Measurements from ENCODE around the gene DOCK4.

The DOCK4 gene

DNA sequence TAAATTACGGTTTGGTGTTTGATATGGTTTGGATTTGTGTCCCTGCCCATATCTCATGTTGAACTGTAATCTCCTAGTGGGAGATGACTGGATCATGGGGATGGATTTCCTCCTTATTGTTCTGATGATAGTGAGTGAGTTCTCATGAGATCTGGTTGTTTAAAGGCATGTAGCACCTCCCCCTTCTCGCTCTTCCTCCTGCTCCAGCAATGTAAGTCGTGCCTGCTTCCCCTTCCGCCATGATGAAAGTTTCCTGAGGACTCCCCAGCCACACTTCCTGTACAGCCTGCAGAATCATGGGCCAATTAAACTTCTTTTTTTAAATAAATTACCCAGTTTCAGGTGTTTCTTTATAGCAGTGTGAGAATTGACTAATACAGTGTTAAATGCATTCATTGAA lies 116.6 kb downstream of the DOCK4 start:
- DNase-seq (ENCODE audit: low read depth) = no peak
- H3K4me3 ChIP-seq (ENCODE audit: low read depth, low read length) = no peak overlapping the region

- H3K4me3 ChIP-seq (ENCODE audit: low read depth, low read length) = no peak overlapping the region
- no peak for DNase-seq (ENCODE audit: low read depth)
Measured at GRCh38 chr7:112088484-112089016, 117.6 kb downstream of the DOCK4 start.

DNA sequence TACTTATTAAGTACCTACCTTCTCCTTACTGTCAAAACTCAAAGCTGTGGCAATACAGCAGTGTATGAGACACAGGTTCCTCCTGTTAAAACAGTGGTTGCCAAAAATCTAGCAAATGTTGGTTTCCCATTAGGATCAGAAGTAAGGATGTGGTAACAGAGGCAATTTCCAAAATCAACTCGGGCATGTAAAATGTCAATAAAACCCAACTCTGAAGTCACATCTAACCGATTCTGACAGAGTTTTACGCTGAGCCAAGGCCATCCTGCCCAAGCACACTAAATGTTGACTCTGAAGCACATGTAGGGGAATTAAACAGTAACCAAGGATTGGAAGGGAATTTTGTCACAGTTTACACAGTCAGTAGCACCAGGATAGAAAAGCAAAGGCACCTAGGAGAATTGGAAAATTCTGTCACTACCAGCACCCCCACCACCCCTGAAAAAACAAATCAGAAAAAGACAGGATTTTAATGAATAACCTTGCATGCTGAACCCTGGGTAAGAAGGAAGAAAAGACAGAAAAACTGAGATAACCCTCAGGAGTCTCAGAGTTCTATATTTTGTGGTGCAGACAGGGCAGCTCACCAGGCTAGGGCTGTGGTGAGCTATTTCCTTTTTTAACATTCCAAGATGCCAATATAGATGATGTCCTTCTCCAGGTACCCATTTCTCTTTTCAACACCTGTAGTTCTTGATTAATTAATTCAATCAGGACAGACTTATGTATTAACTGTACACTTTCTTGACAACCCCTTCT lies 119.5 kb downstream of the DOCK4 start:
- DNase-seq (ENCODE audit: low read depth) = no peak
- H3K4me3 ChIP-seq (ENCODE audit: low read depth, low read length) = no peak overlapping the region

DNA sequence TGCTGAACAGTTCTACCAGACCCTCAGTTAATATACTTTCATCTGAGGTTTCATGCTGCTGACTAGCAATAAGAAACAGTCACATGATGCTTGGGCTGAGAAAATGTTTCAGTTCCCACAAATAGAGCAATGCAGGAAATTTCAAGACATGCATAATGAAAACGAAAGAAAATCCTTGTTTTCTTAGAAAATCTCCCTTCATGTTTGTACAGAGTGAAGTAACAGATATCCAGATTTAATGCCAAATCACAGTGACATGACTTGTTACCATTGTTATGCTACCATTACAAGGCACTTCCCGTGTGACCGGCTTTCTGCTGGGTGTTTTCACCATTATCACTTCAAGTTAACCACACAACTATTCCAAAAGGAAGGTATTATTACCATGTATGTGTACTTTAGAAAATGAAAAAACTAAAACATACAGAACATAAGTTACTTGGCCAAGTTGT lies 121.7 kb downstream of the DOCK4 start:
- no peak overlapping the region for H3K4me3 ChIP-seq (ENCODE audit: low read depth, low read length)
- peak; percentile 28 for DNase-seq (ENCODE audit: low read depth)

DNA sequence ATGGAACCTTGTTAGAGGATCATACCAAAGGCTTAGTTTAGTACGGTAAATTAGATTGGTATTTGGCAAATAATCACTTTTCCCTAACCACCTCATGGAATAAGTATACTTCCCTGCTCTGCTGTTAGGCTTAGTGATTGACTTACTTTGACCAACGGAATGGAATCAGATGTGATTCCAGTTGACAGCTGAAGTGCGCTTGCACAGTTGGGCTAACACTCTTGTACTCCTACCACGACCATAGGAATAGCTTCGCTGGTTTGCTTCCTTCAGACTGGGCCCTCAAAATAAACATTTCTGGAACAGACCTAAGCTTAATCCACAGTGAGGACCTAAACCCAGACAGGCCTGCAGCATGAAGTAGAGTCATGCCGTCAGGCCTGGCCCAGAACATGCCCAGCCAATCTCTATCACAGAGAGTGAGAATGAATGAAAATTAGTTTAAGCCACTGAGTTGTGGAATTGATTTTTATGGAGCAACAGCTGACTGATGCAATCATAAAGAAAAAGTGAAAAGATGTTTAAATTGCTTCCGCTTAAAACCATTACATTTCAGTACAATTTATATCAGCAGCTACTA lies 122.3 kb downstream of the DOCK4 start:
- H3K4me3 ChIP-seq (ENCODE audit: low read depth, low read length) = no peak overlapping the region
- DNase-seq (ENCODE audit: low read depth) = no peak

DNA sequence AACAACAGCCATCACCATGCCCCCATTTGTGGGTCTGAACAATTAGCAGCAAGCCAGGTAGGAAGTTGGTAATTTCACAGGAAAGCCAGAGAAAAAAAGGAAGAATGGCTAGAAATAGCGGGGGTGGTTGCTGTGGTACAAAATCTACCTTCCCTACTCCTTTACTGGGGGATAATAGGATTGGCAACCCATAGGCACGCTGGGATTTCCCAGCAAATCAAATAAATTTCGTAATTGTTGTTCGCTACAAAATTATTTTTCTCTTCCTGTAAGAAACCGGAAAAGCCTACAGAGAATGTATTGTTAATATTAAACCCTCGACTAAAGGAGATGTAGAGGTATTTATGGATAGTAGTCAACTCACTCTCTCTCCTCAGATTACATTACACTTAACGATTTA lies 123.9 kb downstream of the DOCK4 start:
- DNase-seq (ENCODE audit: low read depth) = no peak
- H3K4me3 ChIP-seq (ENCODE audit: low read depth, low read length) = no peak overlapping the region

DNA sequence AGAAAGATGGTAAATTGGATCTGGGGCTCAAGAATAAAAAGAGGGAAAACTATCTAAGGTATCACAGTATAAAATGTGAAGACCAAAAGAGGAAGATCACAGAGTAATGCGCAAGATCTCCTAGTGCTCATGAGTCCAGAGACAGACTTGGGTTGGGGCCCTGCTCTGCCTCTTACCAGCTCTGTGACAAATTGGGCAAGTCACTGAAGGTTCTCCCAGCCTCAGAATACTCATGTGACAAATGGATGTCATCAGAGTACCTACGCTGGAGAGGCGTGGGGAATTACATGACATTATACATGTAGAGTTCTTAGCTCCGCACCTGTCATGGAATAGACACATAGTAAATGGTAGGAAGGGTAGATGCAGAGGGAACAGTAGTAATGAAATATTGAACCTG lies 124.4 kb downstream of the DOCK4 start:
- no peak overlapping the region for H3K4me3 ChIP-seq (ENCODE audit: low read depth, low read length)
- DNase-seq (ENCODE audit: low read depth) = no peak

GRCh38 chr7:112080978-112081377 lies 125.2 kb downstream of the DOCK4 start:
- H3K4me3 ChIP-seq (ENCODE audit: low read depth, low read length) = no peak overlapping the region
- DNase-seq (ENCODE audit: low read depth) = peak; percentile 14

DNA sequence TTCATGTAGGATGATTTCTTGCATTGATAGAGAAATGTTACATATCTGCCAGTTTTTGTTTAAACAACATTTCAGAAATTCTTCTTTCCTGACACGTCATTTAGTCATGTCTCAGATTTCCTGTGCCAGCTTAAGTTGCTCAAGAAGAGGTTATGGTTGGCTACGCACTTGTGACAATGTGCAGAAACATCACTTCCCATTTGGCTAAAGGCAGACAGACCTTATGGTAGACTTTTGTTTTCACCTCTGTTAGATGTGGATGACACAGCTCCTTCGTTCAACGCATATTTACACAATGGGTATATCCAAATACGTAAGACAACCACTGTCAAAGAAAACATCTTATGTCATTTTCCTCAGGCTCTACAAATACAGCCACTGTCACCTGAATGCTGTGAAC lies 125.8 kb downstream of the DOCK4 start:
- peak overlapping the region; percentile 9 for H3K4me3 ChIP-seq (ENCODE audit: low read depth, low read length)
- DNase-seq (ENCODE audit: low read depth) = peak; percentile 95

DNA sequence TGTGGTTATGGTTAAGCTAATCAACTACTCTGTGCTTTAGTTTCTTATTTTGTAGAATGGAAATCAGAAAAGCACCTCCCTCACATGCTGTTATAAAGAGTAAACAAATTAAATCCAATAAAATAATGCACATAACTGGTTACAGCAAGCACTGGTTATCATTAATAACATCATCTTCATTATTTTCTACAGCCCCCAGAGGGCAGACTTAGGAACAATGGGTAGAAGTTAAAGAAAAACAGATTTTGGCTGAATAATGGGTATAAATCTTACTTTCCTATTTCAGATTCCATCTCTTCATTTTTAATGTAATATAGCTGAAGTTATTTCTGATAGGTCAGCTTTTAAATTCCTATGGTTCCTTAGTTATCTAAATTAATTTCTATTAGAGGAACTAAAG lies 126.5 kb downstream of the DOCK4 start:
- DNase-seq (ENCODE audit: low read depth) = no peak
- no peak overlapping the region for H3K4me3 ChIP-seq (ENCODE audit: low read depth, low read length)

GRCh38 chr7:112079122-112079521 lies 127.1 kb downstream of the DOCK4 start:
- DNase-seq (ENCODE audit: low read depth) = no peak
- no peak overlapping the region for H3K4me3 ChIP-seq (ENCODE audit: low read depth, low read length)

GRCh38 chr7:112076324-112076723 lies 129.9 kb downstream of the DOCK4 start:
- no peak for DNase-seq (ENCODE audit: low read depth)
- H3K4me3 ChIP-seq (ENCODE audit: low read depth, low read length) = no peak overlapping the region

DNA sequence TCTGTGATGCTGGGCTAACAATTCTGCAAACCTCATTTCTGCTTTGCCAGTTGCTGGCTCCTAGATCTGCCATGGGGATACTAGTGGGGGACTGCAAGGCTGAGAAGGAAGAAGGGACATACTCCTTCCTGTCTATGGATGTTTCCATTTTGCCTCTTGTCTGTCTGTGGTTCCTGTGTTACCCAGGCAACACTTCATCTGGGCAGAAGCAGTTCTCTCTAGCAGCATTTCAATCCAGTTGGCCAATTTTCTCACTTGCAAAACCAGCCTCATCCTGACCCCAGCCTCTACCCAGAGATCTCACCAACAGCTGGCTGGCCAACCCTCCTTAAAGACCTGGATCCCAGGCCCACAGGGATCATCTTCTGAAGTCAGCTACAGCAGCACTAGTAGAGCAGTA lies 131.7 kb downstream of the DOCK4 start:
- no peak overlapping the region for H3K4me3 ChIP-seq (ENCODE audit: low read depth, low read length)
- DNase-seq (ENCODE audit: low read depth) = no peak

GRCh38 chr7:112073530-112073929 lies 132.7 kb downstream of the DOCK4 start:
- no peak for DNase-seq (ENCODE audit: low read depth)
- no peak overlapping the region for H3K4me3 ChIP-seq (ENCODE audit: low read depth, low read length)

GRCh38 chr7:112072541-112073245 lies 133.5 kb downstream of the DOCK4 start:
- DNase-seq (ENCODE audit: low read depth) = no peak
- no peak overlapping the region for H3K4me3 ChIP-seq (ENCODE audit: low read depth, low read length)

DNA sequence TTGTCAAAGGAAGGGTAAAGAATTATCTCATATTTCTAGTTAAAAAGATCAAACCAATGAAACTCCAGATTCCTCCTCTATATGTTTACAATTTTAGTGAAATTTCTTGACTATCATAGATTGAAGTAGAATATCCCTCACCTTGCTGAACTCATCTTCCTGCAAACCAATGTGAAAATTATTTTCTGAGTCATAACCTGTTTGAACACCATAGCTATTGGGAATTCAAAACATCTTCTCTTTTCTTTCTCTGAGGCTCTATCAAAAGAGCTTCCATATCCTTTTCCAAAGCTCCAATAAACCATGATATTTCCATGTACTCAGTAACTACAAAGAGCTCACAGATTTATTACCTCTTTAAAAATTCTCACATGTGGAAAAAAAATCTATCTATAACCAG lies 134.3 kb downstream of the DOCK4 start:
- H3K4me3 ChIP-seq (ENCODE audit: low read depth, low read length) = no peak overlapping the region
- no peak for DNase-seq (ENCODE audit: low read depth)

DNA sequence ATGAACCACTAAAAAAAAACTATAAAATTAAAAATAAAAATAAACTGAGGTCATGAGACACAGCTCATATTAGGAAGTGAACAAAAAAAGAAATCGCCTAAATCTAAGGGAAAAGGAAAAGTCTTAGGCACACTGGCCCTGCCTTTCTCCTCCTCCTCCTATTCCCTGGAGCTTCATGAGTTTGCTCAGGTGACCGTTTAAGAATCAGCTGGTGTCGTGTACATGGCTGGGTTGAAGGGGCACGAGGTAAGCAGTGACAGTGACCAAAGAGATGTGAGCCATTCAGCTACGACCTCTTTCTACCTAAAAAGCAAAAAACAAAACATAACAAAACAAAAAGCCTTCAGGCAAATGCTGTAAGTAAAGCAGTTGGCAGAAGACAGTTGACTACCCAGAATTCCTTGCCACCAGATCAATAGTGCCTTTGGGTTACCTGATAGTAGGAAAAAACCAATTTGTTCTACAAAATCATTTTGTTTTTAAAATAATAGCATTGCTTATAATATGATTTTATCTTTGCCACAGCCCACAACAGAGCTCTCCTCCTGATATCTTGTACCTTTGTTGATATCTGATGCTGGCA lies 135.4 kb downstream of the DOCK4 start:
- no peak overlapping the region for H3K4me3 ChIP-seq (ENCODE audit: low read depth, low read length)
- no peak for DNase-seq (ENCODE audit: low read depth)

GRCh38 chr7:112069879-112070321 lies 136.3 kb downstream of the DOCK4 start:
- no peak overlapping the region for H3K4me3 ChIP-seq (ENCODE audit: low read depth, low read length)
- DNase-seq (ENCODE audit: low read depth) = no peak

- DNase-seq (ENCODE audit: low read depth) = no peak
Measured at GRCh38 chr7:112068967-112069366, 137.2 kb downstream of the DOCK4 start.

More at GRCh38 chr7:112068967-112069366, 137.2 kb downstream of the DOCK4 start:
- no peak overlapping the region for H3K4me3 ChIP-seq (ENCODE audit: low read depth, low read length)
